Spleen (tissue), 7 donors: ENCODE results near the gene C2orf76.

Experiments
- CTCF ChIP-seq, 11 experiments: fragments of 200-600 bp in 7 of 11; fragments of 450-650 bp in 4 of 11; sonication (generic) in 4 of 11; IDR thresholded peaks in 8 of 11; conservative IDR thresholded peaks in 3 of 11; 1 replicate in 7 of 11; 2 replicates in 4 of 11; pipeline versions ENCODE4 v1.4.0 to v1.8.0; 2016 to 2021; ENCODE audit warnings: antibody characterized with exemption in 11 of 11, inconsistent platforms in 4 of 11, mild to moderate bottlenecking in 1 of 11
- POLR2A ChIP-seq, 3 donors: fragments of 450-650 bp; IDR thresholded peaks; one replicate each; pipeline ENCODE4 v1.5.1; 2017; ENCODE audit warnings: antibody characterized with exemption in 3 of 3, mild to moderate bottlenecking in 1 of 3
- POLR2AphosphoS5 ChIP-seq, 3 donors: sonication (generic); formaldehyde crosslinking; IDR thresholded peaks; one replicate each; pipeline ENCODE4 v1.5.1; 2017; ENCODE audit warnings: antibody characterized with exemption in 3 of 3
- donor health status: DM: no; HTN: no; CAD: no; lungs with moderate emphysema.
- donor health status: DM: no; HTN: no; CAD: no.
- donor health status: DM: no; HTN: no; CAD: no.

GRCh38 chr2:119350311-119350998 lies 16.2 kb downstream of the C2orf76 start:
- TF ChIP-seq POLR2A (IDR thresholded peaks at IDR 0.05) (no peak), CTCF (IDR thresholded peaks at IDR 0.05 in 8 of 11, conservative IDR thresholded peaks at IDR 0.05 in 3 of 11) (no peak), POLR2AphosphoS5 (IDR thresholded peaks at IDR 0.05) (no peak)
